Smooth muscle cell (in vitro differentiated cells): ENCODE measurements around the gene PCDHGA4. TPM values are rescaled to one million over a fixed set of nuclear protein-coding genes. Genes with fewer than 3 reads are reported as not detected.
A peak's percentile ranks its signal among the peaks of the same experiment; 100 is the strongest.
"Not testable (repeated sequence)": the region's sequence is repeated elsewhere in the genome, so short reads cannot be mapped to it uniquely, and the experiment has no call there.

Experiments used
- DNase-seq: peaks from one replicate; lab custom pipeline; 2025; ENCODE audit not compliant: unreplicated experiment; lab: John Stamatoyannopoulos, UW
- H2AFZ ChIP-seq: fragments of 200-600 bp; sonication (generic); 2 replicates; pipeline ENCODE4 v1.6.0; 2016; ENCODE audit warnings: antibody characterized with exemption, low read depth, mild to moderate bottlenecking
- H3F3A ChIP-seq: fragments of 200-600 bp; sonication (generic); 2 replicates; pipeline ENCODE4 v1.6.0; 2017; ENCODE audit warnings: antibody characterized with exemption, low read depth
- H3K27ac ChIP-seq: fragments of 200-600 bp; sonication (generic); 2 replicates; pipeline ENCODE4 v1.5.1; 2016; ENCODE audit warnings: low read depth, mild to moderate bottlenecking
- H3K27me3 ChIP-seq: fragments of 200-600 bp; sonication (generic); 2 replicates; pipeline ENCODE4 v1.6.1; 2016; ENCODE audit warnings: low read depth, mild to moderate bottlenecking
- H3K36me3 ChIP-seq: fragments of 200-600 bp; sonication (generic); 2 replicates; pipeline ENCODE4 v1.5.1; 2016; ENCODE audit warnings: low read depth
- H3K4me1 ChIP-seq: fragments of 200-600 bp; sonication (generic); 2 replicates; pipeline ENCODE4 v1.5.1; 2016; ENCODE audit warnings: low read depth
- H3K4me2 ChIP-seq: fragments of 200-600 bp; sonication (generic); 2 replicates; pipeline ENCODE4 v1.6.0; 2016; ENCODE audit warnings: mild to moderate bottlenecking
- H3K4me3 ChIP-seq: fragments of 200-600 bp; sonication (generic); 2 replicates; pipeline ENCODE4 v1.5.1; 2016; ENCODE audit warnings: mild to moderate bottlenecking
- H3K79me2 ChIP-seq: fragments of 200-600 bp; sonication (generic); 2 replicates; pipeline ENCODE4 v1.6.0; 2016; ENCODE audit warnings: low read depth, mild to moderate bottlenecking
- H3K9ac ChIP-seq: fragments of 200-600 bp; sonication (generic); 2 replicates; pipeline ENCODE4 v1.6.0; 2016; ENCODE audit warnings: low read depth
- H3K9me3 ChIP-seq: fragments of 200-600 bp; sonication (generic); replicated peaks from 2 replicates; pipeline ENCODE4 v1.5.1; 2016; ENCODE audit warnings: low read depth
- H4K20me1 ChIP-seq: fragments of 200-600 bp; sonication (generic); 2 replicates; pipeline ENCODE4 v1.6.0; 2016; ENCODE audit warnings: low read depth
- WGBS: methylation state at CpG from one replicate; pipeline ENCODE4 v1.1.7; 2016; ENCODE audit warnings: low lambda C conversion rate; 5-methylcytosine and 5-hydroxymethylcytosine counted together
- polyA plus RNA-seq: library from polyadenylated mRNA; unstranded; fragments of >200 nt; fragmentation: Nextera tagmentation; extraction: Ambion mirVana; gene quantifications from 2 replicates; pipeline ENCODE4 v1.2.1, GENCODE V29; 2016
- total RNA-seq: library from RNA; depleted of rRNA; stranded (reverse); fragments of >200 nt; gene quantifications from 2 replicates; pipeline ENCODE4 v1.2.3, GENCODE V29; 2014
- TF ChIP-seq, protein P1 (sequence below): fragments of 200-600 bp; sonication (generic); IDR thresholded peaks from 2 replicates; pipeline ENCODE4 v1.5.1; 2017; ENCODE audit warnings: borderline replicate concordance, mild to moderate bottlenecking, antibody characterized with exemption; ENCODE audit not compliant: insufficient read depth, poor library complexity, severe bottlenecking

PCDHGA4 gene
- total and polyA plus RNA-seq, 2 experiments from 2014 or later: 0.58 TPM; not detected in 1

DNA sequence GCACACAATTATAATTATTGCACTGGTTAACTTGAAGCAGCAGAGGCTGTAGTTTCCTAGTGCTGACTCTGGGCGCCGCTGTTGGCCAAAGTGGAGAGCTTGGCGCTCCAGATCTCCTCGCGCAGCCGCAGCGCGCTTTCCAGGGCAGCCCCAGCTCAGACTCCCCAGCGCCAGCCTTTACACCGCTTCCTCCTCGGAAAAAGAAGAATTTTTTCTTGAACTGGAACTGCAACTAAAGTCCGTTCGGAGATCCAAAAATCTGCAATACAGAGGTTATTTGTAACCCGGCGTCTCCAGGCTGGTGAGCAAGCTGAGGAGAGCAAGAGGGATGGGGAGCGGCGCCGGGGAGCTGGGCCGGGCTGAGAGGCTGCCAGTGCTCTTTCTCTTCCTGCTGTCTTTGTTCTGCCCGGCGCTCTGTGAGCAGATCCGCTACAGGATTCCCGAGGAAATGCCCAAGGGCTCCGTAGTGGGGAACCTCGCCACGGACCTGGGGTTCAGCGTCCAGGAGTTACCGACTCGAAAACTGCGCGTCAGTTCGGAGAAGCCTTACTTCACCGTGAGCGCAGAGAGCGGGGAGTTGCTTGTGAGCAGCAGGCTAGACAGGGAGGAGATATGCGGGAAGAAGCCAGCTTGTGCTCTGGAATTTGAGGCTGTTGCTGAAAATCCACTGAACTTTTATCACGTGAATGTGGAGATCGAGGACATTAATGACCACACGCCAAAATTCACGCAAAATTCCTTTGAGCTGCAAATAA, 32.9 kb downstream of the PCDHGA4 start, which contains the start of gene PCDHGB4:
TSS of gene PCDHGB4 (plus strand) at position 142 of the 755 bp plus-strand sequence. CDS start at position 329, 187 bp downstream.
- Histone ChIP-seq H3K9me3 (peaks cover 39% of the 10 kb centered on the region), H3K36me3 (peaks cover 29% of the 10 kb centered on the region), H3K79me2 (peaks cover 11% of the 10 kb centered on the region), H3K4me3 (peak within 1 kb of the TSS; percentile 67), H3K4me2 (peak within 1 kb of the TSS; percentile 82), H2AFZ (peak within 1 kb of the TSS; percentile 87)
- H3K9ac ChIP-seq, H3F3A ChIP-seq, H3K27ac ChIP-seq, DNase-seq, H4K20me1 ChIP-seq, H3K27me3 ChIP-seq, H3K4me1 ChIP-seq: not testable (repeated sequence)
- TF ChIP-seq, protein P1, sequence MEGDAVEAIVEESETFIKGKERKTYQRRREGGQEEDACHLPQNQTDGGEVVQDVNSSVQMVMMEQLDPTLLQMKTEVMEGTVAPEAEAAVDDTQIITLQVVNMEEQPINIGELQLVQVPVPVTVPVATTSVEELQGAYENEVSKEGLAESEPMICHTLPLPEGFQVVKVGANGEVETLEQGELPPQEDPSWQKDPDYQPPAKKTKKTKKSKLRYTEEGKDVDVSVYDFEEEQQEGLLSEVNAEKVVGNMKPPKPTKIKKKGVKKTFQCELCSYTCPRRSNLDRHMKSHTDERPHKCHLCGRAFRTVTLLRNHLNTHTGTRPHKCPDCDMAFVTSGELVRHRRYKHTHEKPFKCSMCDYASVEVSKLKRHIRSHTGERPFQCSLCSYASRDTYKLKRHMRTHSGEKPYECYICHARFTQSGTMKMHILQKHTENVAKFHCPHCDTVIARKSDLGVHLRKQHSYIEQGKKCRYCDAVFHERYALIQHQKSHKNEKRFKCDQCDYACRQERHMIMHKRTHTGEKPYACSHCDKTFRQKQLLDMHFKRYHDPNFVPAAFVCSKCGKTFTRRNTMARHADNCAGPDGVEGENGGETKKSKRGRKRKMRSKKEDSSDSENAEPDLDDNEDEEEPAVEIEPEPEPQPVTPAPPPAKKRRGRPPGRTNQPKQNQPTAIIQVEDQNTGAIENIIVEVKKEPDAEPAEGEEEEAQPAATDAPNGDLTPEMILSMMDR: peak; percentile 71
- 22% methylated on average over 22 of the region's 40 CpGs for WGBS

DNA sequence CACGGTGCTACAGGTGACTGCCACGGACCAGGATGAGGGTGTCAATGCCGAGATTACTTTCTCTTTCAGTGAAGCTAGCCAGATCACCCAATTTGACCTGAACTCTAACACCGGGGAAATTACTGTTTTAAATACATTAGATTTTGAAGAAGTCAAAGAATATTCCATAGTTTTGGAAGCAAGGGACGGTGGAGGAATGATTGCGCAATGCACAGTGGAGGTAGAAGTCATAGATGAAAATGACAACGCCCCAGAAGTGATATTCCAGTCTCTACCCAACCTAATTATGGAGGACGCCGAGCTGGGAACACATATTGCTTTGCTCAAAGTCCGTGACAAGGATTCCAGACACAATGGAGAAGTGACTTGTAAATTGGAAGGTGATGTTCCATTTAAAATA, 33.8 kb downstream of the PCDHGA4 start:
- Histone ChIP-seq H3K36me3 (peaks cover 34% of the 10 kb centered on the region), H3K27me3 (no peaks in the 10 kb centered on the region), H4K20me1 (no peaks in the 10 kb centered on the region), H3K79me2 (peaks cover 11% of the 10 kb centered on the region), H3F3A (no peaks in the 10 kb centered on the region), H3K4me3 (no peak overlapping the region), H3K4me1 (no peaks in the 10 kb centered on the region), H3K9ac (no peak overlapping the region), H2AFZ (no peak overlapping the region), H3K9me3 (peaks cover 48% of the 10 kb centered on the region), H3K27ac (no peak overlapping the region), H3K4me2 (peak overlapping the region; percentile 72)
- 94% methylated on average over 10 of the region's 10 CpGs for WGBS
- no peak for DNase-seq
- TF ChIP-seq, protein P1: no peak

DNA sequence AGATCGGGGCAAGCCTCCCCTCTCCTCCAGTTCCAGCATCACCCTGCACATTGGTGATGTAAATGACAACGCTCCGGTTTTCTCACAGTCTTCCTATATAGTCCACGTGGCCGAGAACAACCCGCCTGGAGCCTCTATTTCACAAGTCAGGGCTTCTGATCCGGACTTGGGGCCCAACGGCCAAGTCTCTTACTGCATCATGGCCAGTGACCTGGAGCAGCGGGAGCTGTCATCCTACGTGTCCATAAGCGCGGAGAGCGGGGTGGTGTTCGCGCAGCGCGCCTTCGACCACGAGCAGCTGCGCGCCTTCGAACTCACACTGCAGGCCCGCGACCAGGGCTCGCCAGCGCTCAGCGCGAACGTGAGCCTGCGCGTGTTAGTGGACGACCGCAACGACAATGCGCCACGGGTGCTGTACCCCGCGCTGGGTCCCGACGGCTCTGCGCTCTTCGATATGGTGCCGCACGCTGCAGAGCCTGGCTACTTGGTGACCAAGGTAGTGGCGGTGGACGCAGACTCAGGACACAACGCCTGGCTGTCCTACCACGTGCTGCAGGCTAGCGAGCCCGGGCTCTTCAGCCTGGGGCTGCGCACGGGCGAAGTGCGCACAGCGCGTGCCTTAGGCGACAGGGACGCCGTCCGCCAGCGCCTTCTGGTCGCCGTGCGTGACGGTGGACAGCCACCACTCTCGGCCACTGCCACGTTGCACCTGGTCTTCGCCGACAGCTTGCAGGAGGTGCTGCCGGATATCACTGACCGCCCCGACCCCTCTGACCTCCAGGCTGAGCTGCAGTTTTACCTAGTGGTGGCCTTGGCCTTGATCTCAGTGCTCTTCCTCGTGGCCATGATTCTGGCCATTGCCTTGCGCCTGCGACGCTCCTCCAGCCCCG, 34.6 kb downstream of the PCDHGA4 start:
- WGBS: 98% methylated on average over 68 of the region's 77 CpGs
- no peaks in the 10 kb centered on the region for H3K27me3 ChIP-seq
- peaks cover 11% of the 10 kb centered on the region for H3K79me2 ChIP-seq
- no peak overlapping the region for H3K4me2 ChIP-seq
- peaks cover 34% of the 10 kb centered on the region for H3K36me3 ChIP-seq
- H3F3A ChIP-seq: no peaks in the 10 kb centered on the region
- peak overlapping the region; percentile 35 for H3K4me3 ChIP-seq
- H3K9ac ChIP-seq: no peak overlapping the region
- no peak overlapping the region for H3K27ac ChIP-seq
- H2AFZ ChIP-seq: no peak overlapping the region
- DNase-seq: no peak
- no peaks in the 10 kb centered on the region for H4K20me1 ChIP-seq
- H3K4me1 ChIP-seq: no peaks in the 10 kb centered on the region
- TF ChIP-seq, protein P1: no peak
- H3K9me3 ChIP-seq: peaks cover 49% of the 10 kb centered on the region
